HG03045 (cell line): ENCODE data around the gene CELA1.

Source experiments
- ATAC-seq: cut with Tn5 transposase; IDR thresholded peaks from one replicate; pipeline ENCODE4 v1.9.1; 2021; ENCODE audit warnings: mild to moderate bottlenecking, moderate library complexity; ENCODE audit not compliant: unreplicated experiment

Gene CELA1

GRCh38 chr12:51377099-51377984 is 30.9 kb upstream of the CELA1 start:
- no peak for ATAC-seq

GRCh38 chr12:51374856-51375255 is 28.4 kb upstream of the CELA1 start:
- no peak for ATAC-seq

GRCh38 chr12:51374361-51374760 is 27.9 kb upstream of the CELA1 start:
- no peak for ATAC-seq

GRCh38 chr12:51373187-51373586 is 26.7 kb upstream of the CELA1 start:
- ATAC-seq: no peak

GRCh38 chr12:51372021-51372420 is 25.5 kb upstream of the CELA1 start:
- ATAC-seq: no peak

- no peak for ATAC-seq
These were observed 24.9 kb upstream of the CELA1 start for GRCh38 chr12:51371295-51371953.

GRCh38 chr12:51370667-51371066 is 24.2 kb upstream of the CELA1 start:
- ATAC-seq: no peak

- no peak for ATAC-seq
These were observed 23.1 kb upstream of the CELA1 start for GRCh38 chr12:51369581-51369980.

- ATAC-seq: peak; percentile 97
These were observed 22.4 kb upstream of the CELA1 start for GRCh38 chr12:51368640-51369517.

- ATAC-seq: no peak
These were observed 18.8 kb upstream of the CELA1 start for GRCh38 chr12:51365276-51365675.

- ATAC-seq: no peak
These were observed 17.5 kb upstream of the CELA1 start for GRCh38 chr12:51364001-51364400.

- ATAC-seq: no peak
These were observed 16.4 kb upstream of the CELA1 start for GRCh38 chr12:51362747-51363342.

GRCh38 chr12:51362307-51362706 is 15.8 kb upstream of the CELA1 start:
- ATAC-seq: no peak

GRCh38 chr12:51361161-51362016 is 14.9 kb upstream of the CELA1 start:
- no peak for ATAC-seq

- ATAC-seq: no peak
These were observed 13.8 kb upstream of the CELA1 start for GRCh38 chr12:51360315-51360714.

- no peak for ATAC-seq
These were observed 13.4 kb upstream of the CELA1 start for GRCh38 chr12:51359851-51360250.

GRCh38 chr12:51358496-51358895 is 12.0 kb upstream of the CELA1 start:
- ATAC-seq: no peak

- no peak for ATAC-seq
These were observed 11.0 kb upstream of the CELA1 start for GRCh38 chr12:51357374-51358047.

GRCh38 chr12:51351913-51352532 is 5.5 kb upstream of the CELA1 start:
- ATAC-seq: no peak
